HG02938 (cell line): ENCODE data around the gene NKX2-2.

Experiments used
- ATAC-seq: cut with Tn5 transposase; IDR thresholded peaks from one replicate; pipeline ENCODE4 v1.9.1; 2021; ENCODE audit warnings: mild to moderate bottlenecking, moderate library complexity; ENCODE audit not compliant: unreplicated experiment

The NKX2-2 gene

DNA sequence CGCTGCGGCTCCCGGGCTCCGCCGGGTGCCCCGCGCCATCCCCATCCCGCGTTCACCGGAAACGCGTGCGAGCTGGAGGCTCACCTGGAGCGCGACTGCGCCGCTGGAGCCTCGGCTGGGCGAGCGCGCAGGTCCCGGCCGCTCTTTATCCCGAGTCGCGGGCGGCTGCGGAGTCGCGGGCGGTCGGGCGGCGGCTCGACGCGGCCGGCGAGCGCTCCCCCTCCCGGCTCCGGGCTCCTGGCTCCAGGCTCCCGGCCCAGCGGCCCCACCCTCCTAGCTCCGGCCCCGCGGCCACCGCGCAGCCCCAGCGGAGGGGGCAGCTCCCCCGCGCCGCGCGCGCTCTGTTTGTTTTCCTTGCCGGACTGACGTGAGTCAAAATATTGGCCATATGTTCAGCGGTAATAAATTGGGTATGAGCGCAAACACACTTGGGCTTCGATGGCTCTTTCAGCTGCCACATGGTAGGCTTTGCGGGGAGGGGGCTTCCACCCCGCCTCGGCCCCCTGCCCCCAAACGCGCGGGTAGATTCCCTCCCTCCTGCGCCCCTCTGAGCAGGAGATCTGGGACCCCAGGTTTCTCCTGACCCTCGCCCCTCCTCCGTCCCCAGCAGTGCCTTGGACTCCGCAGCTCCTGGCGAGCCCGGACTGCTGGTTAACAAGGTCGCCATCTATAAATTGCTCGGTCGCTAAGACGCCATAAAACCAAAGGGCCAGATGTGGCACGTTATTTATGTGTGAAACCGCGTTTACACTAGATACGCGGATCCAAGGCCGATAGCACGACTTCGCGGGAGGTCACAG is 8.8 kb upstream of the NKX2-2 start:
- no peak for ATAC-seq

DNA sequence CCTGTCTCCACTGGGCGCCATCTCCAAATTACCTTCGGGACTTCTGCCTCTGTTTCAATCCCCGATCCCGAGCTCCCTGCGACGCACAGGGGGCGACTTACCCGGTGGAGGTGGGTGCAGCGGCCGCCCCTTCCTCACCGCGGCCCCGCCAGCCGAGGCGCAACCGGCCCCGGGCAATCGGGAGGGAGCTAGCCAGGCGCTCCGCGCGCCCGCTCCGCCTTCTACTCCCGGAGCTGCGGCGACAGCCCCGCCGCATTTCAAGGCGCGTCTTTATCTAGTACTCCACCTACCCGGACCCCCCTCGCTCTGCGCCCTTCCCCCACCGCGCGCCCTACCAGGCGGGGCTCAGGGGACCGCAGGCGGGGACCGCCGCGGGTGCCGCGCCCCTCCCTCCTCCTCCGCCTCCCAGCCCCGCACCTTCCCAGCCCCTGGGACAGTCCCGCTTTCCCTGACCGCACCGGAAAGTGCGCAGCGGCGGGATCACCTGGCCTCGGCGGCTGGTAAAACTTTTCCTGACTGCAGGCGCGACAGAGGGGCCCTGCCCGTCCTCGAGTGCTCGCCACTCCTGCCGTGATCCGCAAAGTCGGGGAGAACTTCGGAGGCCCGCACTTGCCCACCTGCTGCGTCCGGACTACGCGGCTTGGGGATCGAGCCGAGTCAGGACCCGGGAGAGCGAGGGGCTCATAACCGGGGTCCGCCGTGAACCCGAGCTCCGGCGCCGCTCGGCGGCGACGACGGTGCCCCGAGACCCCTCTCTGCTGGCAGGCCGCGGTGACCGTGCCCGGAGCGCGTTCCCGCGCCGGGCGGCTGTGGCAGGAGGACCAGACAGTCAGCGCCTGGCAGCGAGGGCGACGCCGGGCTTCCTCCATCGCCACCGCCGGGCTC is 8.0 kb upstream of the NKX2-2 start:
- no peak for ATAC-seq

DNA sequence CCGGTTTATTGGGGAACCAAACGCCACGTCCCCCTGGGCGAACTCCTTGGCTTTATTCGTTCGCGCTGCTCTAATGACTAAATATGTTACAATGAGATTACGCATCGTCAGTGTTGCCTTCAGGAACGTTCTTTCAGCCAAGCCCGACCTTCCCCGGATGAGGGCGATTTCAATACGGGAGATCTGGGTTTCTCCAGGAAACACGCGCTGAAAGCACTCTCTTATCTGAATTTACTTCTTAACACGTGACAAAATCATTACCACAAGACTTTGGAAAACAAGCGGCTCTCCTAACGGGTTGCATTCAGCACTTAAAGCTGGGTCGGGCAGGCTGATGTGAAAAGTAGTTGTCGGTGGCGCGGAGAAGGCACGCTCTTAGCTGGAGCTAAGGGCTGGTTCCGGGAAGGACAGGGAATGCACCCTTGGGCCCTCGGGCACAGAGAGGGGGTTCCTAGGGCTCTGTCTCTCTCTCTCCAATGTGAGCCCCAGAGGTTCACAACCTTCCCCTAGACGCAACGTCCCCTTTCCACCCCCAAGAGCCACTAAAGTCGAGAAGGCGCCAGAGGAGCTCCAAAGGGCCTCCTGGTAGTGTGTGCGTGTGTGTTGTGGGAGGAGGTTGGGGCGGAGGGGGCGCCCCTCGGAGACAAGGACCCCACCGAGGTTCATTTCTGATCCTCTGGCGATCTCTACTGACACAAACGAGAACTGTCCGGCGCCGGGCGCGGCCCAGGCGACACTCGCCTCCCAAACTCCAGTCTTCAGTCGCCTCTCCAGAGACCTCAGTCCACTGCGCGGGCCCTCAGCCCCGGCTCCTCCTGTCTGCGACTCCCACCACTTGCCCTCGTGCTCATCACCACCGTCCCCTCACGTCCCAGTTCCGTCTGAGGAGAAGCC is 7.1 kb upstream of the NKX2-2 start:
- ATAC-seq = no peak

DNA sequence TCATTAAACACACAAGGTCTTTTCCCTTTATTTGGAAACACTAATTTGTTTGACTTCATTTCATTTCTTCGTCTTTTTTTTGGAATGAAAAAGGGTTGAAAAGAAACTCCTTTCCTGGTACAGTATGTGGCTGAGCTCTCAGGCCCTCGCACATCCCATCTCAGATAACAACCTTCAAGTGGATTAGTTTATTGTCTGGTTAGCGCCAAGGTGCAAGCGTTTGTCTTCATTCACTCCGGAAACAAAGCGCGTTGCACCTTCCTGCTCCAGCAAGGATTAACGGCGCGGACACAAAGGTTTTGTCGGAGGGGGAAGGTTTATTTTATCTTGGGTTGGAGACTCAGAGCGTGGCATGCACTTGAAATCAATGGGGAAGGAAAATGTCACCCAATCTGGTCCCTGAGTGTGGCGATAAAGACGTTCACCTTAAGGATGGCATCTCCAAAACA is 5.3 kb upstream of the NKX2-2 start:
- ATAC-seq = no peak

DNA sequence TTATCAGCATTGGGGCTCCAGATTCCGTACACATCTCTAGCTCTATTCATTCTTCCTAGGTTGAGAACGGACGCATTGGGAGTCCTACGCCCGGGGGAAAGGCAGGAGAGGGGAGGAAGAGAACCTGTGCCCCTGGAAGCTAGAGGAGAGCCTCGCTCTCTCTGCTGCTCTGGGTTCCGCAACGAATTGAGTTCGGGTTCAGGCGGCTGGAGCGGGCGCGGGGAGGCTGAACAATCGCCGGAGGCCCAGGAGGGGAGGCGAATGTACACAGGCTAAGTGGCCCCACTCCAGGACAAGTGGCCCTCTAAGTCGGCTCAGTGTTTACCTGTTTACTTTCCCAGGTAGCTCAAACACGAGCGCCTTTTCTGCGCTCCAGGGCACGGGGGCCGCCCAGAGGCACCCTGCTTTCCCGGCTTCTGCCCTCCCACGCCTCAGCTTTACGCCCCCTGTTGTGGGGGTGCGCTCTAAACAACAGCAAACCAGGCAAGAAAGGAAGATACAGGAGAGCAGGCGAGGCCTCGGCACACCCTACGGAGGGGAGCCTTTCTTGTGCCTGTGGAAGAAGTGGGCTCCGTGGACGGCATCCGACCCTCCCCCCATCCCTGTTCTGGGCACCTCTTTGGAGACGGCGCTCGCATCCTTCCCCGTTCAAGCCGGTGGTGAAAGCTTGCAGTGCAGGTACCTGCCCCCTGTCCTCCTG is 4.6 kb upstream of the NKX2-2 start:
- no peak for ATAC-seq

DNA sequence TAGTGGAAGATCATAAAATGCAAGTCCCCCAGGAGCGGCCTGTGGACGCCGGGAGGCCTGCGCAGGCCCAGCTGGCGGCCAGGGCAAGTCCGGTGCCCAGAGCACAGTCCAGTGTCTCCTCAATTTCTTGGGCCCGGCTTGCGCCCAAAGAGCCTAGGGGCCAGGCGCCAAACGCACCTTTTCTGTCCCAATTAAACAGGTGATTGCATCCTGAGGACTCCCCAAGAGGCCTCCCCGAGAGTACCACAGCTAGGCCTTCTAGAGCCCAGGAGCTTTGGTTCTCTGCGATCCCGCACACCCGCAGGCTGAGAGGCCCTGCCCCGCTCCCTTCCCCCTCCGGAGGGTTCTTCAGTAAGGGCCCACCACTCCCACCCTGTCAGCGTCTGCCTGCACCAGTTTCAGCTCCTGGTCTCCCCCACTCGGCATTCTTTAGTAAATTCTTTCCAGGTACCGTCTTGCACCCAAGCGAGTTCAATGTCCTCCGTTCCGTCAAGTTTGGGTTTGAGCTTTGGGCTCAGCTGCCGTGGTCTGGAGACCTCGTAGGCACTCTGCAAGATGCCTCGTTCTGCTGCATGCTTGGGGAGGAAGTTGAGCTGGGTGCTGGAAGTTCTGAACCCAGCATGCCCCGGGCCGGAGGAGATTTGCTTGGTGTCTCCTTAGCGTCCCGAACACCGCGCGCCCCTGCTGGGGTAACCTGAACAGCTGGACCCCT is 3.9 kb upstream of the NKX2-2 start:
- ATAC-seq = no peak

DNA sequence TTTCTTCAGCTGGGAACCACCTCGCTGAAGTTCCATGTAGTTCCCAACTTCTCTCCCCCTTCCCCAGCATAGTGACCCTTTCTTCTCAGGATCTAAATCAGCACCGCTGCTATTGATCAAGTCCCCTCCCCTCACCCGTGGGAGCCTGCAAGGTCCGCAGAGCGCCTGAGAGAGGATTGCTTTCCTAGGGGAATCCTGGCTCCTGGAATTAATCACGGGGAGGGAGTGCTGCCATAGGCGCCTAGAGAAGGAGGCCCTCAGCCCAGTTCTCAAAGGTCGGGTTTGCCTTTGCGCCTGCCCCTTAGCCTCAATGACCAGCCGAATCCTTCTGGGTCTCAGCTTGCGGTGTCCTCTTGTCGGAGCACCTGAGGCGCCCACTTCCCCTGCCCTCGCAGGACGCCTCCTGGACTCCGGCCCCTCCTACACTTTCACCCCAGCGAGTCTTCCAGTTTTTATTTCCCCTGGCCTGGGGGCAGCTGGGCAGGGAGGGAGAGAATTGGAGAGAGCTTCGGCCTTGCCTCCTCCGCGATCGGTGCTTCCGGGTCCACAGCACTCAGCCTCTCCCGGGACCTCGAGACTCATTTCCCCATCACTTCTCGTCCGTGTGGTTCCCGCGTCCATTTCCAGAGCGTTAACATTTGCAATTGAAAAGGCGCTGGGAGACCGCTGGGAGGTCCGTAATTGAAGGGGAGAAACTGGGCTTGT is 3.1 kb upstream of the NKX2-2 start:
- ATAC-seq = no peak

DNA sequence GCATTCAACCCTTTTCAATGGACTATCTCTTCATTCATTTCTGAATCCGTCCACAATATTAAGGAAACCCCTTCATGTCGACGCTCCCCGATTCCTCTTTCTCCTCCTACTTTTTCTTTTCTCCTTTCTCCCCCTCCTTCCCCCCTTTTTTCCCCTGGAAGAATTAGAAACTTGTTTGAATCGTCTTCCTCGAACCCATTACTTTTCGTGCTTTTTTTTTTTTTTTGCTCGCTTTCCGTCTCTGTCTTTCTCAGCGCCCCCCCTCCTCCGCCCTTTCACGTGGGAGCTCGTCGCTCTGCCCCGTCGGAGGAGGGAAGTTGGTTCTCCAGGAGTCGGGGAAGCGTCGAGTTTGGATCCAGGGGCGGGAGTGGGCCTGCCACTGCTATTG is 2.3 kb upstream of the NKX2-2 start:
- no peak for ATAC-seq

DNA sequence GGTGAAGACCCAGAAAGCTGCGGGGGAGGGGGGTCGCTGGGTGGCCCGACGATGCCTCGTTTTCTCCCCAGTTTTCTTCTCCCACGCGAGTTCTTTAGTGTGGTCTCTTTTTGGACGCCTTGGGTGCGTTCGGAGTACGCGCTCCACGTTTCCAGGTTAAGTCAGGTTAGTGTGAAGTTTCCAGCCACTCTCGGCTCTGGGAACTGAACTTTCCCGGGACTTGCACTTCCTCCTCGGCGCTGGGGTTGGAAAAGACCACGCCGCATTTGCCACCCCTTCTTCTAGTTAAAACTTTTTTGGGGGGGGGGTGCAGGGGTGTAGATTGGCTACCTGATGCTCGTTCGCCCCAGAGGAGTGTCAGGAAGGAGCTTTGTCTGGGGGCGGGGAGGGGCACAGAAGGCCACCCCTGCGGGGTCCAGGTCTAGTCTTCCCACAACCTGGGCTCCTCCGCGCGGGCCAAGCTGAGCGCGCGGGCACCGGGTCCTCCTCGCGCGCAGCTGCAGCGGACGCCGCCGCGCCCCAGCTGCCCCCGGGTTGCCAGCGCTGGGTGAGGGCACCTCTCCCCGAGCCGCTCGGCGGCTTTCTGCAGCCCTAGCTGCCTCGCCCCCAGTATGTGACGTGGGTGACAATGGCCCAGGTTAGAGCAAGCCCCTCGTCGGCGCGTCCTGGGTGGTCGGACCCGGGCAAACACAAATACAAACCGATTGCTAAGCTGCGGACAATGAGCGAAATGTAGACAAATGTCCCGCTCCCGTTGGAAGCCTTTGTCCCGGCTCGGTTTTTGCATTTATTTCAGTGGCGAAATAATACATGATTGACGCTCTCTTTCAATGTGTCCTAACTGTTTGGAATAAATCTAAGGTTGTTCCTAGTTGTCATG is 1.7 kb upstream of the NKX2-2 start:
- ATAC-seq = no peak

DNA sequence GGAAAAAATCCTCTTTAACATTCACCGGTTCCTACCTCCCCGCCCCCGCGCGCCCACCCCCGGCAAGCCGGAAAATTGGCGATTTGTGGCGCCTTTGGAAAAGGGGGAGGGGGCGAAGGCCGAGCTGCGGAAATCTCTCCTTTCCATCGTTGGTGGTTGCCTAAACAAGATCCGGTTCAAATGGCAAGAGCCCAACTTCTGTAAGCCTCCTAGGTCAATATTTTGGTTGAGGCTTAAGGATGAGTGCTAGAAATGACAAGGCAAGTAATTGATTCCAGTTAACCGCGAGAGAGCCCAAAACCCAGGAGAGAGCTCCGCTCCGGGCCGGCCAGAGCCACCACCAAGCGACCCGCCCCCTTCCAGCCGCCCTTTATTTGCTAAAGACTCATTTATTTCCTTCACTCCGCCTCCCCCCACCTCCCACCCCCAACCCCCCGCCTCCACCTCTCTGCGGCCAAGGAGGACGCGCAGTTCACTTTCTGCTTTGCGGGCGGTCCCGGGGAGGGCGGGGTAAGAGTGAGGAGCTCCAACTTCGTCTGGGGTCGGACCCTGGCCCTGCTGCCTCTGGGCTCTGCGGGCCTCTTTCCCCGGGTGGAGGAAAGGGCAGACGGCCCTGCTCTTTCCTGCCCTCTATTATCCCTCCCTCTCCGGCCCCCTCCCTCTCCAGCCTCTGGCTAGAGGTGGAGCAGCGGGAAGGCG is 838 bp upstream of the NKX2-2 start:
- no peak for ATAC-seq

DNA sequence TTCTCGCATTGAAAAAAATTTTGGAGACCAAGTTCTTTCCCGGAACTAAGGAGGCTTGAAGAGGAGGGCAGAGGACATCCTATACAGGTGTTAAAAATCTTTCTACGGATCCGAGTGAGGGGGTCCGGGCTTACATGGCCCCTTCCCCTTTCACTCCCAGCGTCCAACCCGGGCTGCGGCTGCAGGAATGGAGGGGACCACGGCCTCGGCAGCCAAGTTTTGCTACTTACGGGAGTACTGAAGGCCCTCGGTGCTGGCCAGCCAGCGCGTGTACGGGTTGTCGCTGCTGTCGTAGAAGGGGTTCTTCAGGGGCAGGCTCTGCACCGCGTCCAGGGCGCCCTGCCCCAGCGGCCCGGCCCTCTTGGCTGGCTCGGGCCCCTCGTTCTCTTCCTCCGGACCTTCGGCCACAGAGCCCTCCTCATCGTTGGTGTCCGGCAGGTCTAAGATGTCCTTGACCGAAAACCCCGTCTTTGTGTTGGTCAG is 642 bp downstream of the NKX2-2 start:
- ATAC-seq = no peak

DNA sequence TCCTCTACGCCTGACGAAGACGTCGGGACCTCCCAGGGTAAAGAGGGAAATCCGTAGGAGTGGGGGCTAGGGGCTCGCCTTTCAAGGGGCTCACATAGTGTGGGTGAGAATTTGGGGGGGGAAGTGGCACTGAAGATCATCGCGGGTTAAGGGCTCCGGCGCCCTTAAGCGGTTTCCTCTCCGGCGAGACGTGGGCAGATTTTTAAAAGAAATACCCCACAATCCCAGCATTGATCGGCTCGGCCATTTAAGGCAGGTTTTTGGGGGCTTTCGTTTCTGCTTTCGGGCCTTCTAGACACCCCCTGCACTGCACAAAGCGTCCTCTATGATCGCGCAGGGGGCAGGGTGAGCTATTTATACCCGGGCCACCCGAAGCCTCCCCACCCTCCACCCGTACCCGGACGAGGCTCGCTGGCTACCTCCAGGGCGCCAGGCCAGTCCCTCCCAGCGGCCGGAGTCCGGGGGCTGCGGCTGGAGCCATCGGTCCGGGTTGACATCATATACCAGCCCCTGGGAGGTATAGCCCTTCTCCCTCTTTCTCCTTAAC is 1.2 kb downstream of the NKX2-2 start:
- ATAC-seq = no peak

DNA sequence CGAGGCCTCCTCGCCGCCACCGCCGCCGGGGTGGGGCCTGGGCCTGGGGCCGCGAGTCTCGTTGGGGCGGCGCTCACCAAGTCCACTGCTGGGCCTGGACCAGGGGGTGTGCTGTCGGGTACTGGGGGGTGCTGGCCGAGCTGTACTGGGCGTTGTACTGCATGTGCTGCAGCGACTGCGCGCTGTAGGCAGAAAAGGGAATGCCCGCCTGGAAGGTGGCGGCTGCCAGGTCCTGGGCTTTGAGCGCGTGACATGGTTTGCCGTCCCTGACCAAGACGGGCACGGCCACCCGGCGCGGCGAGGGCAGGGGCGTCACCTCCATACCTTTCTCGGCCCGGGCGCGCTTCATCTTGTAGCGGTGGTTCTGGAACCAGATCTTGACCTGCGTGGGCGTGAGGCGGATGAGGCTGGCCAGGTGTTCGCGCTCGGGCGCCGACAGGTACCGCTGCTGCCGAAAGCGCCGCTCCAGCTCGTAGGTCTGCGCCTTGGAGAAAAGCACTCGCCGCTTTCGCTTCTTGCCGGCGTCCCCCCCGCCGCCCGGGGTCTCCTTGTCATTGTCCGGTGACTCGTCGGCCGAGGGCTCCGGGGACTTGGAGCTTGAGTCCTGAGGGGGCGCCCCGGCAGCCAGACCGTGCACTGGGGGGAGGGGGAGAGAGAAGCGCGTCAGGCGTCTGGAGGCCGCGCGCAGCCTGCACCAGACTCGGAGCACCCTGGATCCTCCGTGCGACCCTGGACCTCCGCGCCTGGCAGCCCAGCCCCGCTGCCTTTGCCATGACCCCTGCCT is 1.8 kb downstream of the NKX2-2 start:
- no peak for ATAC-seq

DNA sequence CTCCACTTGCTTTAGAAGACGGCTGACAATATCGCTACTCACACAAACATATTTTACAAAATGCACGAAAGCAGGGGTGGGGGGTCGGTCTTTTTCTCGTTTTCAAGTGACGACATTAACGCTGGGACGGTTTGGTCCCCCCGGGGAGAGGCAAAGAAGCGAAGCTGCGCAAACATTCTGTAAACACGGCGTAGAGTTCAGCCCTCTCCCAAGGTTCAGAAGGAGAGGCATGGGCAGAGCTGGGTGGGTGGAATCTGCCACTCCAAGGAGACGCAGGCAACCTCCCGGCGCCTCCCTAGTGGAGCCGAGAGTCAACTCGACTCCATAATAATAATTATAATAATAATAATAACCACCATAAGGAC is 2.4 kb downstream of the NKX2-2 start:
- no peak for ATAC-seq

DNA sequence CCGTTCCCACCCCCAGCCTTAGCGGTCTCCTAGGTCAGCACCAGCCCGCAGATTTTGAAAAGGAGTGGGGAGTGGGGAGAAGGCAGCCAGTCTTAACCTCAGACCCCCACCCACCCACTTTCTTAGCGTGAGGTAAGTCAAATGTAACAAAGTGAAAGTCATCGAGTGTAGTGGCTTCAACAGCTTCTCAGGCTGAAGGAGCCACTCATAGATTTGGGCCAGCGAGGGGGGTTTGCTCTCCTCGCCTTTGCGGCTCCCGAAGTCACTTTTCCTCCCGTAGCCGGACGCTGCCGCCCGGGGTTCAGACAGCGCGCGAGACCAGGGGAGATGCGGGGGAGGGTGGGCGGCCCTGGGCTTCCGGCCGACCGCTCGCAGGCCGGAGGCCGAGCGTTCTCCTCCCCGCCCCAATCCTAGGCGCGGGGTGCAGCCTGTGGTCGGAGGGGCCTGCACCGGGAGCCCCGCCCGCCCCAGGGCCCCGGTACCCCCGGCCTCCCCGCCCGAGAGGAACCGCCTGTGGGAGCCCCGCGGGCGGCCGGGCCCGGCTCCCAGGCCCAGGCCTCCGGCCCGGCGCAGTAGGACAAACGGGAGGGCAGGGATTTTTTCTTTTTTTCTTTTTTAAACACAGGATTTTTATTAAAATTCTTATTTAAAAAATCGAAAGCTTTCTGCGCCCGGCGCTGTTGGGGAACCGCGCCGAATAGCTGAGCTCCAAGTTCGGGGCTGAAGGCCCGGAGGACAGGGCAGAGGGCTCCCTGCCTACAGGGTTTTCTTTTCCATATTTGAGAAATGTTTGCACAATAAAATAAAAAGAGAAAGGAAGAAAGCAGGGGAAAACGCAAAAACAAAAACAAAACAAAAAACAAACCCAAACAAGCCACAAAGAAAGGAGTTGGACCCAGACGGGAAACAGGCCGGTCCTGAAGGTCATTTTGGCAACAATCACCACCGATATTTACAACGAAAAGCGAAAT is 3.2 kb downstream of the NKX2-2 start:
- ATAC-seq = no peak
